ENCODE results near the gene MROH7. TPM values are rescaled to one million over a fixed set of nuclear protein-coding genes. Genes with fewer than 3 reads are reported as not detected.

Gene MROH7
- total and polyA plus RNA-seq, 8 donors = 0.38 to 4.6 (median 1.1) TPM

DNA sequence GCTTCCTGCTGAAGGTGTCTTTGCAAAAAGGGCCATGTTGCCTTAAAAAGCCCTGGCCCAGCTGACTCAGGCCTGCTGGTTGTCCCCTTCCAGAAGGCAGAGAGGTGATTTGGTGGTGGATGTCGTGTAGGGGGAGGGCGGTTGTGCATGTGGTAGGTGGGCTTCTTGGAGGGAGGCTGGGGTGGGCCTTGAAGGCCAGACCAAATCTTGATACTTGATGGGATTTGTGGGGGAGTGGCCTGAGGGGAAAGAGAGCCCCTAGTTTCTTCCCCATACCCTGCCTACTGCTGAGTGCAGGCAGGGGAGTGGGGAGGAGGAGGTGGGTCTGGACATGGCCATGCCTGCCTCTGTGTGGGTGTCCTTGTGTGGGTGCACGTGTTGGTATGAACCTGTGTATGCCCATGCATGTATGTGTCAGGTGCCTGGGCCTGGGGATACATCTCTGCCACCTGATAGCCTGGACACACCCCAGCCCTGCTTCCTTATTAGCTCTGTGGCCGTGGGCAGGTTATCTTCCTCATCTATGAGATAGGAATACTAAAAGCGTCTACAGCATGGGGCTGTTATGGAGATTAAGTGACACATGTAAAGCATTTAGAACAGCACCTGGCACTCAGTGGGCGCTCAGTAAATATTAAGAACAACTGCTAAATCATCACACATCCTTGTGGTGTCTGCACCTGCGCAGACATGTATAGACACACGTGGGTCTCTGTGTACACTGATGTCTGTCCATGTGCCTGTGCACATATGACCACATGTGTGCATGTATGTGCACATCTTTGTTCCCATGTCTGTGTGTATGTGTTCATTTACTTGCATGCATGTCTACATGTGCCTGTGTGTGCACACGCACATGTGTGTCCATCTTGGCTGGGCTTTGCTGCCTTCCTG lies 35.2 kb upstream of the MROH7 start:
- FAIRE-seq (no peak), ATAC-seq (no peak), DNase-seq (no peak)
- H3K9me3 ChIP-seq = no peaks in the 10 kb centered on the region
- intact Hi-C loops (cut with DNase I) = no loop called here
- 83 to 90% methylated on average over 9 of the region's 9 CpGs for WGBS, 2 donors
- no peak overlapping the region for H3K27ac ChIP-seq
- H3K4me1 ChIP-seq = no peaks in the 10 kb centered on the region
- H3K36me3 ChIP-seq = no peaks in the 10 kb centered on the region
- no peak for TF ChIP-seq CTCF (IDR thresholded peaks at IDR 0.05)
- H3K27me3 ChIP-seq = no peaks in the 10 kb centered on the region
- H3K4me3 ChIP-seq = no peak overlapping the region

- FAIRE-seq (no peak), ATAC-seq (no peak), DNase-seq (no peak)
- Histone ChIP-seq H3K9me3 (no peaks in the 10 kb centered on the region), H3K27me3 (no peaks in the 10 kb centered on the region), H3K36me3 (no peaks in the 10 kb centered on the region), H3K4me3 (no peak overlapping the region), H3K27ac (no peak overlapping the region), H3K4me1 (no peaks in the 10 kb centered on the region)
- TF ChIP-seq CTCF (IDR thresholded peaks at IDR 0.05) = no peak
- WGBS, 2 donors = 92% methylated on average over 13 of the region's 13 CpGs
- intact Hi-C loops (cut with DNase I) = no loop called here
Measured at GRCh38 chr1:54606990-54607325, 34.6 kb upstream of the MROH7 start.

DNA sequence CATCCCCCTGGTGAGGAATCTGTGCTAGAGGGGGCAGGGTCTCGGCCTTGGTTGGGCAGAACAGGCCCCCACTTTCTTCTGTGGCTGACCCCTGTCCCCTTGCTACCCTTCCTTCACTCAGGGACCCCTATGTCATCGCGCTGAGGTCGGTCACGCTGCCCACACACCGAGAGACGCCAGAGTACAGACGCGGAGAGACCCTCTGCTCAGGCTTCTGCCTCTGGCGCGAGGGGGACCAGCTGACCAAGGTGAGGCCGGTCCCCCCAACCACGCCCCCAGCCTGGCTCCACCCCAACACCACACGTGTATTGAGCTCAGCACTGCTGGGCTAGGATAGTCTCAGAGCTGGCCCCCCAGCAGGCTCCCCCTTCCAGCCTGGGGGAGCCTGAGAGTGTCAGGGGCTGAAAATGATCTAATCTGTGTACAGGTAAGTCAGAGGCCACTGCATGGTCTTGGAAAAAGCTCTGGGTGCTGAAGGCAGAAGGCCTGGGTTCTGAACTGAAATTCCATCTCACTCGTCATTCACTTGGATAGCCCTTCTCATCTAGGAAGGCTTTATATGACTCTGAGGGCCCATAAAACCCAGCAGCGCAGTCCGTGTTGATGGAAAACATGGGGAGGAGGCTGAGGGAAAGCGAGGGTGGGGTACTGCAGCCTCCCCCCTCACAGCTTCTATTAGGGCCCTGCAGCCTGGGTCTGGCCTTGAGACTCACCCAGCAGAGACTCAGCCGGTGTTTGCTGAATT lies 33.6 kb upstream of the MROH7 start:
- intact Hi-C loops (cut with DNase I) = no loop called here
- H3K36me3 ChIP-seq = no peaks in the 10 kb centered on the region
- H3K27me3 ChIP-seq = no peaks in the 10 kb centered on the region
- no peak for ATAC-seq
- no peak for TF ChIP-seq CTCF (IDR thresholded peaks at IDR 0.05)
- no peak for FAIRE-seq
- H3K4me3 ChIP-seq = no peak overlapping the region
- DNase-seq = no peak
- no peak overlapping the region for H3K27ac ChIP-seq
- WGBS, 2 donors = 90 to 95% methylated on average over 19 of the region's 19 CpGs
- no peaks in the 10 kb centered on the region for H3K4me1 ChIP-seq
- H3K9me3 ChIP-seq = no peaks in the 10 kb centered on the region

DNA sequence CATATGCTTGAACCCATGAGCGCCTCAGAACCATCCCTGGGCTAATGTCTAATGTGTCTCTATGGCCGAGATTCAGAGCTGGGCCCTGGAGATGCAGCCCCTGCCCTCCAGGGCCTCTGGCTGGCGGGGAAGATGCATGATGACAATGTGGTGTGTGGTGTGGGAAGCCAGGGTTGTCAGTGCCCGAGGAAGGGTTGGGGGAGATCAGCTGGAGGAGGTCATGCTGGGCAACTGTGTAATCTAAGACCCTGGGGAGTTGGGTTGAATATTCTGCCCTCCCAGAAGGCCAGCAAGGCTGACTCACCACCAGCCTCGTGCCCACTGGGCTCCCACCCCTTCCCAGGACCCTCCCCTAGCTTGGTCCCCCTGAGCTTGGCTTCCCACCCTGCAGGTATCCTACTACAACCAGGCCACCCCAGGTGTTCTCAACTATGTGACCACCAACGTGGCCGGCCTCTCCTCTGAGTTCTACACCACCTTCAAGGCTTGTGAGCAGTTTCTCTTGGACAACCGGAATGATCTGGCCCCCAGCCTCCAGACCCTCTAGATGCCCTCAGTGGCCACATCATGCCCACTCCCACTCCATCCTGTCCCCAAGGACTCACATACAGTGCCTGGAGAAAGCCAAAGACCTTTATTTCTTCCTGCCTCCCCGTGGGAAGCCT lies 32.9 kb upstream of the MROH7 start:
- ATAC-seq (no peak), DNase-seq (no peak), FAIRE-seq (no peak)
- no peaks in the 10 kb centered on the region for H3K27me3 ChIP-seq
- intact Hi-C loops (cut with DNase I) = no loop called here
- 88 to 91% methylated on average over 9 of the region's 9 CpGs for WGBS, 2 donors
- H3K9me3 ChIP-seq = no peaks in the 10 kb centered on the region
- no peak overlapping the region for H3K4me3 ChIP-seq
- H3K4me1 ChIP-seq = no peaks in the 10 kb centered on the region
- TF ChIP-seq CTCF (IDR thresholded peaks at IDR 0.05) = no peak
- no peaks in the 10 kb centered on the region for H3K36me3 ChIP-seq
- H3K27ac ChIP-seq = no peak overlapping the region
